HuH-7 (cell line): ENCODE data around the gene GGACT.

ENCODE experiments used
- DNase-seq: peaks from one replicate; pipeline ENCODE4 v3.0.0; 2011; ENCODE audit warnings: low spot score

GGACT gene

DNA sequence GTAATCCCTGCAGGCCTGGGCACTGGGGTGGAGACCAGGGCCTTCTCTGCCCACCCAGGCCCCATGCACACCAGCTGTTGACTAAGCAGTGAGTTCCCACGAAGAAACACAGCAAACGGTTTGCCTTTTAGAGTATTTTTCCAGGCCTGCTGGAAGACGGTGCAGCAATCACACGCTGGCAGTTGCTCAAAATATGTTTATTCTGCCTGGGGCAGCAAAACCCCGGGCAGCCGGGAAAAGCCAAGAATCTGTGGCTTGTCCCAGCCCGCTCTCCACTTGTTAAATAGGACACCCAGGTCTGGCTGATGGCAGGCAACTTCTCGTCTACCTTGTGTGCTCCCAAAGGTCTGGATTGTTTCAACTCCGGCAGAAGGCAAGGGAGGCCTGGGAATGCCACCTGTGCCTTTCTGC is 40.8 kb downstream of the GGACT start:
- DNase-seq: no peak

- no peak for DNase-seq
These were observed 41.7 kb downstream of the GGACT start for GRCh38 chr13:100546713-100547405.

DNA sequence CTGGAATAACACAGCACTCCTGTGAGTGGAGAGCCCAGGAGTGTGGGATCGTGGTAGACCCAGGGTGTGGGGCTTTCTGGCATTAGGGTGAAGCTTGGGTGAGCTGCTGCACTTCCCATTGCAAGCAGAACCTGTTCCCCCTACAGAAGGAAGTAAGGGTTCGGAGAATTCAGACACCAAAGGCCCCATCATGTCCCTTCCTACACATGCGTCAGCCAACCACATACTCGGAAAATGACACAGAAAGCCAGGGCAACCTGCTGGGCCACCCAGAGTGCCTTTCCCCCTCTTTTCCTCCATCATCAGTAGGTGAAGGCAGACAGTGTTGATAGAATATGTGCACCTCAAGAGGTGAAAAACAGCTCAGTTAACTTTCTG is 42.9 kb downstream of the GGACT start:
- DNase-seq: no peak

- DNase-seq: no peak
These were observed 43.5 kb downstream of the GGACT start for GRCh38 chr13:100544866-100545683.

DNA sequence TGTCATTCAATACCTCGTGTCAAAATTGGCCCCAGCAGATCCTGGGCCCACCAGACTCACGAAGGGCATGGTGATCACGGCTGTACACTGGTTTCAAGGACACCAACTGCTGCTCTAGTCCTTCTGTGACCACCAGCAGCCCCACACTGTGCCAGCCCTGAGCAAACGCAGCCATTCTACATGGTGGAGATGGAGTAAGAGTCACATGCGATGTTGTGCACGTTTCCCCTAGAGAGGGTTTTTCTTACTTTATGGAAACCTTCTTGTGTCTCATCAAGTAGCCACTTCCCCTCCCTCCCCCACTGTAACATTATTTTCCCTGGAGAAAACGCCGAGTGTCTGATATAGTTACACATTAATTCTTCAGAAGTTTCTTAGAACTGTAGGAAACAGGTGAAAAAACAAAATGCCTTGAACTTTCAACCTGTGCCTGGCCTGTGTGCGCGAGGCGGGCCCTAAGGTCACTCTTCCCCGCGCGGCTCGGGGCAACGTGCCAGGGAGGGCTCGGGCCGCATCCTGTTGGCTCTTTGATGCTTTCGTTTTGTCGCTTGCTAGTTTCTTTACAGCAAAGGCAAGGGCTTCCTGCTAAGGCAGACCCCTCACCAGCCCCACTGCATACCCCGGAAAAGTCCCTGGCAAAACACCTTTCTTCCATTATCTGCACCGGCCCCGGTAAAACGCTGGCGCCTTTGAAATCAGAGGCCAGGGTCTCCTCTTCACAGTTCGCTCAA is 44.6 kb downstream of the GGACT start:
- DNase-seq: no peak

DNA sequence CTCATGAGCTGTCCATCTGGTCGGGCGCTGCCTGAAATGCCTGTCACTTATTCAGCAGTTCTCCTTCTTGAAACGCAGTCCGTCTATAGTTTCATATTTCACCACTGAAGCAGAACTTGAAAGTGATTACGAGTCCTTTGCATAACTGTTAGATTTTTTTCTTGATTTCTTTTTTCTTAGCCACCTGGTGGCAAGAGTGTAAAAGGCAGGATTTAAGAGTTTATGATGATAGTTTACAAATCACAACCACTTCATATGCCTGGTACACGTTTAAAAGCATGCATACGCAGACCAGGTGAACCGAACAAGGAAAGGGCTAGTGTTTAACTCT is 45.8 kb downstream of the GGACT start:
- DNase-seq: no peak

- no peak for DNase-seq
These were observed 46.4 kb downstream of the GGACT start for GRCh38 chr13:100541897-100542825.

- DNase-seq: no peak
These were observed 48.0 kb downstream of the GGACT start for GRCh38 chr13:100540621-100541020.

- no peak for DNase-seq
These were observed 50.6 kb downstream of the GGACT start for GRCh38 chr13:100537951-100538462.

GRCh38 chr13:100537486-100537885 is 51.1 kb downstream of the GGACT start:
- no peak for DNase-seq

- DNase-seq: no peak
These were observed 51.9 kb downstream of the GGACT start for GRCh38 chr13:100536643-100537180.

DNA sequence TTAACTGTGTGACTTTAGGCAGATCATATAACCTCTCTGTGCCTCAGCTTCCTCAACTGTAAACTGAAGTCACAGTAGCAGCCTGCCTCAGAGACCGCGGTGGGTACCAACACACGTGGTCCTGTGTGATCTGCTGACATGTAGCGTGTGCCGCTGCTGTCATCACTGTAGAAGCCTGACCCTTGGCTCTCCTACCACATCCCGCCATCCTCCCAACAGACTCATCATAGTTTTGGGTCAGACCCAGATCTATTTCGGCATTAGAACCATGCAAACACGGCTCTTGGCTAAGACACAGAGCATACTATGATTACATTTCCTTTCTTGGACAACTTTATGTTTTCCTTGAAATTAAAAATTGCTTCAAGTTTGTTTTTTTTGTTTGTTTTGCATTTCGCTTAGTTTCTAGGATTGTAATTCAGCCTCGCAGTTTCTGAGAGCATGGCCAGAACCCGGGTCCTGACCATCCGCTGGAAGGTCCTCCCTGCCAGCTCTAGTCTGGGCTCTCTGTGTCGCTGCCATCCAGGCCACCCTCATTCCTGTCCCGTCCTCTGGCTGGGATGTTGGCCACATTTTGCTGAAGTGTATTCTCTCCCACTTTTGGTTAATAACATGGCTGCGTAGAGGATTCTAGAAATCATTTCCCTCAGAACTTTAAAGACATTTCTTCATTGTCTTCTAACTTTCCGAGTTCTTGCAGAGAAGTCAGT is 53.0 kb downstream of the GGACT start:
- DNase-seq: no peak

DNA sequence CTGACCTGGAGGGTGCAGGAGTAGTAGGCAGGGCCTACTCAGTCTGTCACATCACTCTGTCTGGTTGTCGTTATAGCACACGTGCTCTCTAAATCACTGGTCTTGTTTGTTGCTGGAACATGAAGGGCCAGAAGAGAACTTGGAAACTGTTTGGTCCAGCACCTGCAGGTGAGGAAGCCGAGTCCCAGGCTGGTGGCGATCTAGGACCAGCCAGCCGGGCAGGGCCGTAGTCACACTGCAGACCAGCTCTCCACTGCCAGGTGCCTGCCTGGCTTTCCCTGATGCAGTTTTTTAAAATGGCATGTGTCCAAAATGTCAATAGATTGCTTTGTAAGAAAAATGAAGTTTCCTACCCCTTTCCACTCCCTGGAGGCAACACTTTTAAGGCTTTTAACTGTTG is 53.7 kb downstream of the GGACT start:
- DNase-seq: no peak

DNA sequence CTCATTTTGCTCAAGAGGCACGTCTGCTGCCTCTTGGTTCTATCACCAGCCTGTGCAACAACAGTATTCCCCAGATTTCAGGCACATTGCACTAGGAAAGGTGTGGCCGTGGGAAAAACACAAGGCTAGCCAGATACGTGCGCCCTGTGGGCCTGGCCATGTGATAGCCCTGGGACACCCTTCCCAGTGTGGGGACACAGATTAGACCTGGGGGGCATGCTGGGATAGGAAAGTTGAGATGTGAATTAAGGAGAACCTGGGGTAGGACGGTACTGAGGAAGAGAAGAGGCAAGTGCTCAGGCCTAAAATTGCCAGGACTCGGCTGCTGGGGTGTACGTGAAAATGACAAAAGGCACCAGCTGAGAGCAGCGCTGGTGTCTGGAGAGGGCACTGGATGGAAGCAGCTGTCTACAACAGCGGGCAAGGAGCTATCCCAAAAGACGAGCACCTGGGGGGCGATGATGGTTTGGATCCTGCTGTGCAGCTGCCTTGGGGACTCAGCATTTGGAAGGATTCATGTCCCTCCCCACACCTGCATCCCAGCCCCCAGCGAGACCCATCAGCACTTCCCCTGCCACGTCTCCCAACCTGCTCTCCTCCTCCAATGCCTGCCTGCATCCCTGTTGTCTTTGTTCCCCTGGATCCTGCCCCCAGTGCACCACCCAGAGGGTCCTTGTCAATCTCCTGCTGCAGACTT is 54.3 kb downstream of the GGACT start:
- no peak for DNase-seq

- DNase-seq: no peak
These were observed 55.0 kb downstream of the GGACT start for GRCh38 chr13:100533588-100534041.

GRCh38 chr13:100532836-100533435 is 55.7 kb downstream of the GGACT start:
- DNase-seq: no peak

DNA sequence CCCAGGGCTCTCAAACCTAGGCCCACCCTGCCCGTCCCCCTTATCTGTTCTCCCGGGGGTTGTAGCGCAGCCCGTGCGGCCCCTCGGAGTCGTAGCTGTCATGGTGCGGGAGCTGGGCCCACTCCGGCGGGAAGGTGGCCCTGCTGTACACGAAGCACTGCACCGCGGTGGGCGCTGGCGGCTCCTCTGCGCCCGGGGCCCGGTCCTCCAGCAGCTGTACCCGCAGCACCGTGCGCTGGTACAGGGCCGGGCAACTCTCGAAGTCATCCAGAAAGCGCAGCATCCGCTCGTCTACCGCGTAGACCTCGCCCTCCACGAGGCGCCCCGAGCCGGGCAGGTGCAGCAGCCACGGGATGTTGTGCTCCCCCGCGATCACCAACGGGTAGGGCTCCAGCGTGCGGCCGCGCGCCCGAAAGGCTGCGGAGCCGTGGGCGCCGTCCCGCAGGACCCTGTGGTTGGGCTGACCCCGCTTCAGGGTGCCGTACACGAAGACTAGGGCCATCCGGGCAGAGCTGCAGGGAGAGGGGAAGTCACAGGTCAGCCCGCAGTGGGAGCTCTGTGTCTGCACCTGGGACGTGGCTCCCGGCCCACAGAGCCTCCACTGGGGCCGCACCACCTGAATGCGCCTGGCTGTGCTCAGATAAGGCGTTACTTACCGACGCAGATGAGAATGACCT is 56.4 kb downstream of the GGACT start:
- DNase-seq: no peak

DNA sequence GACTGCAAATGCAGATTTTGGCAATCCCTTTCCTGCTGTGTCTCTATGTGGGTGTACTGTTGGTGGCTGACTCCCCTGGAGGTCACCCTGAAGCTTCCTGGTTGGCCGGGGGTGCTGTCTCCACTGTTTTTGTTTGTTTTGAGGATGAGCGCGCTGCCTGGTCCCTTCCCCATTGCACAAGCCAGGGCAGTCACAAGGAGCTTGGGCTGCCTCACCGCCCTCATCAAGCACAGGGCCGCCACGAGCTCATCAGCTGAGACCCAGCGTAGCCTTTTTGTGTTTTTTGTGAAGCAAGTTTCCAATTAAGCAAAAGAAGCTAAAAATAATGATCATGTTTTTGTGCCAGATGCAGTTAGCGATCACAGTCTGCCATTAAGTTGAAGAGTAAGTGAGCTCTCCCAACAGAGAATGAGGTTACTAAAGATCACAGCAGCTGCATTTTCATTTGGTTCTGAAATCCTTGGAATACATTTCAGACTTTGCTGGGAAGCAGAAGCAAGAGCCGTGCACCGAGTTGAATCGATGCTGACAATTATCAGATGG is 57.8 kb downstream of the GGACT start:
- DNase-seq: no peak
